GM18870 (cell line): Measurements from ENCODE around the gene KLHL5.

ENCODE experiments used
- ATAC-seq: cut with Tn5 transposase; IDR thresholded peaks from one replicate; pipeline ENCODE4 v1.9.1; 2021; ENCODE audit warnings: moderate library complexity; ENCODE audit not compliant: unreplicated experiment

The KLHL5 gene

GRCh38 chr4:39043058-39043860 is 18.8 kb upstream of the KLHL5 start:
- no peak for ATAC-seq

- peak; percentile 19 for ATAC-seq
Measured at GRCh38 chr4:39043861-39044363, 18.1 kb upstream of the KLHL5 start.

GRCh38 chr4:39044364-39044955 is 17.6 kb upstream of the KLHL5 start:
- ATAC-seq, result peak; percentile 52

- peak; percentile 10 for ATAC-seq
Measured at GRCh38 chr4:39044956-39045826, 16.8 kb upstream of the KLHL5 start.

GRCh38 chr4:39045827-39046221 is 16.2 kb upstream of the KLHL5 start:
- ATAC-seq, result no peak

- ATAC-seq, result no peak
Measured at GRCh38 chr4:39046249-39046648, 15.8 kb upstream of the KLHL5 start.

- ATAC-seq, result no peak
Measured at GRCh38 chr4:39047681-39048080, 14.4 kb upstream of the KLHL5 start.

- no peak for ATAC-seq
Measured at GRCh38 chr4:39048311-39048710, 13.7 kb upstream of the KLHL5 start.

- ATAC-seq, result no peak
Measured at GRCh38 chr4:39050590-39050989, 11.4 kb upstream of the KLHL5 start.

- no peak for ATAC-seq
Measured at GRCh38 chr4:39051492-39051891, 10.5 kb upstream of the KLHL5 start.

- ATAC-seq, result no peak
Measured at GRCh38 chr4:39053983-39054382, 8.0 kb upstream of the KLHL5 start.

- no peak for ATAC-seq
Measured at GRCh38 chr4:39054497-39054896, 7.5 kb upstream of the KLHL5 start.

- no peak for ATAC-seq
Measured at GRCh38 chr4:39056023-39056422, 6.0 kb upstream of the KLHL5 start.

- ATAC-seq, result no peak
Measured at GRCh38 chr4:39061457-39061856, 575 bp upstream of the KLHL5 start.

GRCh38 chr4:39062770-39063097 is 702 bp downstream of the KLHL5 start:
- no peak for ATAC-seq

GRCh38 chr4:39063430-39063829 is 1.4 kb downstream of the KLHL5 start:
- ATAC-seq, result no peak

GRCh38 chr4:39066371-39066770 is 4.3 kb downstream of the KLHL5 start:
- ATAC-seq, result no peak

GRCh38 chr4:39067031-39067430 is 5.0 kb downstream of the KLHL5 start:
- no peak for ATAC-seq

GRCh38 chr4:39067451-39067850 is 5.4 kb downstream of the KLHL5 start:
- no peak for ATAC-seq

GRCh38 chr4:39068907-39069306 is 6.9 kb downstream of the KLHL5 start:
- no peak for ATAC-seq

GRCh38 chr4:39078829-39079228 is 16.8 kb downstream of the KLHL5 start:
- ATAC-seq, result no peak

- ATAC-seq, result no peak
Measured at GRCh38 chr4:39083164-39083563, 21.1 kb downstream of the KLHL5 start.
